GM12875 (cell line): Measurements from ENCODE around the gene HSP90AB1.

Experiments used
- H3K4me3 ChIP-seq: one replicate; pipeline ENCODE4 v1.5.1; 2011; ENCODE audit warnings: low read depth, low read length, control low read depth
- CTCF ChIP-seq: IDR thresholded peaks from 2 replicates; pipeline ENCODE4 v1.5.1; 2011; ENCODE audit warnings: low read depth, mild to moderate bottlenecking, control low read depth, inconsistent platforms, low read length, moderate library complexity, borderline replicate concordance; ENCODE audit not compliant: insufficient read depth

Gene HSP90AB1

GRCh38 chr6:44254191-44255104 lies 7.5 kb downstream of the HSP90AB1 start:
- no peak for TF ChIP-seq CTCF
- no peak overlapping the region for H3K4me3 ChIP-seq

GRCh38 chr6:44255105-44255808 lies 8.4 kb downstream of the HSP90AB1 start:
- H3K4me3 ChIP-seq: no peak overlapping the region
- TF ChIP-seq CTCF: no peak

GRCh38 chr6:44255871-44256774 lies 9.2 kb downstream of the HSP90AB1 start:
- peak overlapping the region; percentile 72 for H3K4me3 ChIP-seq
- no peak for TF ChIP-seq CTCF

- peak overlapping the region; percentile 72 for H3K4me3 ChIP-seq
- no peak for TF ChIP-seq CTCF
Measured at GRCh38 chr6:44256775-44257024, 9.8 kb downstream of the HSP90AB1 start.

GRCh38 chr6:44257025-44257752 lies 10.3 kb downstream of the HSP90AB1 start, which contains the start of gene SLC35B2:
SLC35B2 (minus strand) TSS chr6:44257528; CDS start chr6:44257410, 118 bp downstream.
- H3K4me3 ChIP-seq: peak within 1 kb of the TSS; percentile 72
- TF ChIP-seq CTCF: peak; percentile 81

GRCh38 chr6:44257753-44258324 lies 10.9 kb downstream of the HSP90AB1 start:
- no peak for TF ChIP-seq CTCF
- H3K4me3 ChIP-seq: peak overlapping the region; percentile 23
